Measurements from ENCODE around the gene CPNE2. TPM values are rescaled to one million over a fixed set of nuclear protein-coding genes. Genes with fewer than 3 reads are reported as not detected.
A peak's percentile ranks its signal among the peaks of the same experiment; 100 is the strongest.

The CPNE2 gene
- total RNA-seq, 1 donor from 2014 or later = 8.3 TPM

DNA sequence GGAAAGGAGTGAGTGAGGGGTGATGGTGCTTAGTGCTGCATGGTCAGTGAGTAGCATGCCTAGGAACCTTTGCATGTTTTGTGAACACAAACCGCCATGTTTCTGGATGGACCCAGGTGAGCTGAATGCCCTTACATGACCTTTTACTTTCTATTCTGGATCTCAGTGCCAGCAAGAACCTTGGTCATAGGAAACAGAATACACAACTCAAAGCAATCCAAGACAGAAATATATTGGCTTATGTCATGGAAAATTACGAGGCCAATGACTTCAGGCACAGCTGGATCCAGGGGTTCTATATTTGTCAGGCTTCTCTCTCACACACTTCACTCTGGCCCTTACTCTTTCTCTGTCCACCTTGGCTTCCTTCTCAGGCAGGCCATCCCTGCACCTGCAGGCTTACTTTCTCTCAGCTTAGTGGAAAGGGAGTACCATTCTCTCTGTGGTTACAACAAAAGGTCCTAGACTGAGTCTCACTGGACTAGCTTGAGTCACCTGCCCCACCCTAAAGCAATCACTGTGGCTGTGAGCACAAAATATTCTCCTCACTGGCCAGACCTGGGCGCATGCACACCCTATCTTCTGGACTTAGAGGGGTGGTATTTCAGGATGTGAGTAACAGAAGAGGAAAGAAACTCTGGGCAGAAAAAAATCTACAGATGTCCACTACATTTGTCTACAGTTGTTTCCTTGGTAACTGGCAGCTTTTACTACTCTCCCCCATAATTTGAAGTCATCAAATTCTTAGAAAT, 20.4 kb upstream of the CPNE2 start:
- CTCF ChIA-PET = no interaction called here
- POLR2A ChIA-PET = no interaction called here
- Mint-ChIP-seq H3K9me3 (no peaks in the 10 kb centered on the region), H3K27ac (peak overlapping the region; percentile 24), H3K27me3 (no peaks in the 10 kb centered on the region), H3K4me1 (peaks cover 10% of the 10 kb centered on the region), H3K36me3 (ENCODE audit: low read depth) (peaks cover 83% of the 10 kb centered on the region), H3K4me3 (no peak overlapping the region)
- intact Hi-C loops (cut with micrococcal nuclease) = no loop called here
- no peak for DNase-seq
- TF ChIP-seq, protein P1, sequence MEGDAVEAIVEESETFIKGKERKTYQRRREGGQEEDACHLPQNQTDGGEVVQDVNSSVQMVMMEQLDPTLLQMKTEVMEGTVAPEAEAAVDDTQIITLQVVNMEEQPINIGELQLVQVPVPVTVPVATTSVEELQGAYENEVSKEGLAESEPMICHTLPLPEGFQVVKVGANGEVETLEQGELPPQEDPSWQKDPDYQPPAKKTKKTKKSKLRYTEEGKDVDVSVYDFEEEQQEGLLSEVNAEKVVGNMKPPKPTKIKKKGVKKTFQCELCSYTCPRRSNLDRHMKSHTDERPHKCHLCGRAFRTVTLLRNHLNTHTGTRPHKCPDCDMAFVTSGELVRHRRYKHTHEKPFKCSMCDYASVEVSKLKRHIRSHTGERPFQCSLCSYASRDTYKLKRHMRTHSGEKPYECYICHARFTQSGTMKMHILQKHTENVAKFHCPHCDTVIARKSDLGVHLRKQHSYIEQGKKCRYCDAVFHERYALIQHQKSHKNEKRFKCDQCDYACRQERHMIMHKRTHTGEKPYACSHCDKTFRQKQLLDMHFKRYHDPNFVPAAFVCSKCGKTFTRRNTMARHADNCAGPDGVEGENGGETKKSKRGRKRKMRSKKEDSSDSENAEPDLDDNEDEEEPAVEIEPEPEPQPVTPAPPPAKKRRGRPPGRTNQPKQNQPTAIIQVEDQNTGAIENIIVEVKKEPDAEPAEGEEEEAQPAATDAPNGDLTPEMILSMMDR (IDR thresholded peaks at IDR 0.05) = no peak
- ATAC-seq (ENCODE audit: low read depth) = no peak

DNA sequence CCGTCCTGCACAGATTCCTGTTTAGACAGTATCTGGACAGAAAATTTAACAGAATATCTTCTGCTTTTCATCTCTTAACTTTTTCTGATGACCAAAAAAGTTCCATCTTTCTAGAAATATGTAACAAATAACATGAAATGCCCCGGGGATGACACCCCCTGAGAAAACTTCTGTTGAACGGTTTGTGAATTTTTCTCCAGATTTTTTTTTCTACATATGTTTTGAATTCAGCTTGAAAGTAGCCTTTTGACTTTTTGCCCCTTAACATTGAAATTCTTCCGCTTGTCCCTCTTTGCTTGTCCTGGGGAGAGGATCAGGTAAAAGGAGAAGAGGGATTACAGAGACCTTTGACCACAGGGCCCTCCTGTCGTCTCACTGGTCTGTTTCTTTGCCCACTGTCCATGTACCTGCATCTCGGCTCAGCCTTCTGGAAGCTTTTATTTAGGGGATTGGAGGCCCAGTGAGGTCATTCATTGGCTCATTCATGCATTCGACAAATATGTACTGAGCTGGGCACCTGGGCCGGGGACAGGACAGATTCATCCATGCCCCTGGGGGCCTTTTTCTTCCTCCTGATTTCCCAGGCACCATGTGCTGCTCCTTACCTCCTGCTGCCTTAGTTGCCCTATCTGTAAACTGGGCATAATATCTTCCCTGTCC, 19.6 kb upstream of the CPNE2 start:
- Mint-ChIP-seq H3K36me3 (ENCODE audit: low read depth) (peaks cover 82% of the 10 kb centered on the region), H3K9me3 (no peaks in the 10 kb centered on the region), H3K27me3 (no peaks in the 10 kb centered on the region), H3K4me1 (peaks cover 2% of the 10 kb centered on the region), H3K27ac (no peak overlapping the region), H3K4me3 (no peak overlapping the region)
- CTCF ChIA-PET = interaction anchor here (1.1 kb wide), 1 partner anchor 20 kb away, joined by 5 read pairs; the partner anchor contains the start of gene CPNE2
- DNase-seq (no peak), ATAC-seq (ENCODE audit: low read depth) (no peak)
- TF ChIP-seq, protein P1 (IDR thresholded peaks at IDR 0.05) = no peak
- POLR2A ChIA-PET = no interaction called here
- intact Hi-C loops (cut with micrococcal nuclease) = no loop called here

GRCh38 chr16:57077714-57078113, 14.7 kb upstream of the CPNE2 start:
- Mint-ChIP-seq H3K27ac (no peak overlapping the region), H3K27me3 (no peaks in the 10 kb centered on the region), H3K4me3 (no peak overlapping the region), H3K9me3 (no peaks in the 10 kb centered on the region), H3K36me3 (ENCODE audit: low read depth) (peaks cover 77% of the 10 kb centered on the region), H3K4me1 (no peaks in the 10 kb centered on the region)
- ChIA-PET CTCF (interaction anchor here (0.6 kb wide), 1 partner anchor 111 kb away, joined by 3 read pairs; no protein-coding TSS in a partner anchor), POLR2A (no interaction called here)
- TF ChIP-seq, protein P1 (IDR thresholded peaks at IDR 0.05) = no peak
- DNase-seq (no peak), ATAC-seq (ENCODE audit: low read depth) (no peak)
- intact Hi-C loops (cut with micrococcal nuclease) = no loop called here

- Mint-ChIP-seq H3K27me3 (no peaks in the 10 kb centered on the region), H3K27ac (no peak overlapping the region), H3K9me3 (no peaks in the 10 kb centered on the region), H3K4me1 (peaks cover 8% of the 10 kb centered on the region), H3K4me3 (no peak overlapping the region), H3K36me3 (ENCODE audit: low read depth) (peaks cover 43% of the 10 kb centered on the region)
- POLR2A ChIA-PET = no interaction called here
- DNase-seq (no peak), ATAC-seq (ENCODE audit: low read depth) (no peak)
- TF ChIP-seq, protein P1 (IDR thresholded peaks at IDR 0.05) = no peak
- intact Hi-C loops (cut with micrococcal nuclease) = loop anchor here (5.0 kb wide), 1 partner anchor 39 kb away; no protein-coding TSS in a partner anchor
- CTCF ChIA-PET = interaction anchor here (4.9 kb wide), 1 partner anchor 117 kb away, joined by 32 read pairs; no protein-coding TSS in a partner anchor
These were observed 10.6 kb upstream of the CPNE2 start for GRCh38 chr16:57081744-57082143.

- ATAC-seq (ENCODE audit: low read depth) = no peak
- Mint-ChIP-seq H3K4me3 (no peak overlapping the region), H3K27ac (no peak overlapping the region), H3K36me3 (ENCODE audit: low read depth) (peaks cover 37% of the 10 kb centered on the region), H3K27me3 (no peaks in the 10 kb centered on the region), H3K9me3 (no peaks in the 10 kb centered on the region), H3K4me1 (peaks cover 8% of the 10 kb centered on the region)
- POLR2A ChIA-PET = interaction anchor here (0.6 to 1.5 kb wide), 3 partner anchors 9 to 163 kb away, joined by 3 read pairs; partner anchors contain the start of gene ARL2BP
- DNase-seq = no peak
- intact Hi-C loops (cut with micrococcal nuclease) = loop anchor here (5.0 kb wide), 1 partner anchor 40 kb away; no protein-coding TSS in a partner anchor
- TF ChIP-seq, protein P1 (IDR thresholded peaks at IDR 0.05) = no peak
- CTCF ChIA-PET = interaction anchor here (0.9 to 4.9 kb wide), 5 partner anchors 11 to 437 kb away, joined by 3 to 32 read pairs (median 4); partner anchors contain the start of gene CPNE2
These were observed 9.7 kb upstream of the CPNE2 start for GRCh38 chr16:57082664-57083063.
